DND-41 (cell line): ENCODE results near the gene KAZN.

Source experiments
- CTCF ChIP-seq: IDR thresholded peaks from 2 replicates; pipeline ENCODE4 v1.5.1; 2012; ENCODE audit warnings: borderline replicate concordance, low read length, moderate library complexity, mild to moderate bottlenecking; ENCODE audit not compliant: poor library complexity, severe bottlenecking; ENCODE audit errors: extremely low read depth
- EZH2 ChIP-seq: IDR thresholded peaks from 3 replicates; pipeline ENCODE4 v1.6.1; 2012; ENCODE audit warnings: borderline replicate concordance, low read depth, mild to moderate bottlenecking, moderate library complexity, low read length, inconsistent platforms; ENCODE audit not compliant: severe bottlenecking

DNA sequence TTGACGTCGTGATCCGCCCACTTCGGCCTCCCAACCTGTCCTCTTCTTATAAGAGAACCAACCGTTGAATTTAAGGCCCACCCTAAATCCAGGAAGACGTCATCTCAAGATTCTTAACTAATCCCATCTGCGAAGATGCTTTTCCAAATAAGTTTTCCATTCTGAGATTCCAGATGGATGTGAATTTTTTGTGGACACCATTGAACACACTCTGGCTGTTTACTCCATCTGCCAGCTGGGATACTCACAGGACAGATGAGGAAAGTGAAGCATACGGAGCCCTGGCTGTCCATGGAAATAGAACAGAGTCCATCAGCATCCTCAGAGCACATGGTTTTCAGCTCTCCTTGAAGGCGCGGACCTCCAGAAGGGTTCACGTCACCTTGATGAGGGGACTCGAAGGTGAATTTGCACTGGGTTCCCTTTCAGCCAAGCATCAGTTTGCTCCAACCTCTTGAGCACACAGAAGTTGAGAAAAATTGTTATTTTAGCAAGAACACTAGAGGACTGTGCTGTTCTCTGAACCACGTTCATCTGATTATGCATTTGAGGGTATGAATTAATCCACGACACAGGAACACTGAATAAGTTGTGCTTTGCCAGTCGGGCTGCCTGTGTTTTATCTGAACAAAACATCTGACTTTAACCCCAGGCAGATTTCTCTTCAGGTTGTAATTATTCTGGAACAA is 68.6 kb downstream of the KAZN start:
- TF ChIP-seq CTCF = no peak
- TF ChIP-seq EZH2 = no peak
